Stimulated activated CD8-positive, alpha-beta memory T cell treated with anti-CD3 and anti-CD28 coated beads, Interleukin-7, amount 100 ng/mL, for 1 hour (primary cell): ENCODE results near the gene CD33.

Experiments
- DNase-seq, 2 donors: peaks; one replicate each; pipeline ENCODE4 v3.0.0-alpha.2; 2020; ENCODE audit warnings: low read depth in 2 of 2

CD33 gene

DNA sequence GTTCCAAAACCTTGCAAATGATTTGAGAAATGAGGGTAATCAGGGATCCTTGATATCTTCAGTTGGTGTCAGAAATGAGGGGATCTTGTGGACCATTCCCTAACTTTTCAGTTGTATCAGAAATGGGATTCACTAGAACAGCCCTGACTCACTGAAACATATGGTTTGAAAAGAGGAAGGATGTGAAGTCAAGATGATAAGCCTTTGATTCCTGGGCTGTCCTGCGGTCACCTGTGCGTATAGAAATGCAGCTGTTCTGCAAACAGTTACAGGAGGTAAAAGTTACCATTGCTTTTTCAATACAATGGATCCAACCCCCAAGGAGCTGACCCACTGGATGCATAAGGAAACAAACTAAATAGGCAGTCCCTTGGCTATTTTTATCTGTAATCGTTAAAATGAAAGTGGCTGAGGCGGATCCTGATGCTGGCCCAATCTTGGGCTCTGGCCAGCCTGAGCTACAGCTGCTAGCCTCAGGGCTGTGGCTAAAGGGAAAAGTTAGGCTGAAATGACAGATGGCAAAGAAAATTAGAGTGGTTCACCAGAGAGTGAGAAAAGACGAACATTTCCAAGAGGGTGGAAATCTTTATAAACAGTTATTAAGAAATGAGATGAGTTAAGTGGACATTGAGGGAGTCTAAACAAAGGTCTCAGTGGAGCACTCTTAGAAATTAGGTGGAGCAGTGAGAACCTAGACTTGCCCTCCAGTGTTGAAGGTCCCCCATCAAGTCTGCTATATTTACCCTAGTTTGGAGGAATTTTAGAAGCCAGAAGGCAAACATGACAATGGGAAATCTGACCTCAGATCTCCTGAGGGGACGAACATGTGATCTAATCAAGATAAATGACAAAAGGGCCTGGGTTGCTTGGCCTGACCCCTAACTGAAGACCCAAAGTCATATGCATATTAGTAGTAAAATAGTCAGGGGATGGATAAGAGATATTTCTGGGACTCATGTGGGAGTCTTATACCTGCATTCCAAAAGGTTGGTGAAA lies 33.6 kb downstream of the CD33 start:
- no peak for DNase-seq

DNA sequence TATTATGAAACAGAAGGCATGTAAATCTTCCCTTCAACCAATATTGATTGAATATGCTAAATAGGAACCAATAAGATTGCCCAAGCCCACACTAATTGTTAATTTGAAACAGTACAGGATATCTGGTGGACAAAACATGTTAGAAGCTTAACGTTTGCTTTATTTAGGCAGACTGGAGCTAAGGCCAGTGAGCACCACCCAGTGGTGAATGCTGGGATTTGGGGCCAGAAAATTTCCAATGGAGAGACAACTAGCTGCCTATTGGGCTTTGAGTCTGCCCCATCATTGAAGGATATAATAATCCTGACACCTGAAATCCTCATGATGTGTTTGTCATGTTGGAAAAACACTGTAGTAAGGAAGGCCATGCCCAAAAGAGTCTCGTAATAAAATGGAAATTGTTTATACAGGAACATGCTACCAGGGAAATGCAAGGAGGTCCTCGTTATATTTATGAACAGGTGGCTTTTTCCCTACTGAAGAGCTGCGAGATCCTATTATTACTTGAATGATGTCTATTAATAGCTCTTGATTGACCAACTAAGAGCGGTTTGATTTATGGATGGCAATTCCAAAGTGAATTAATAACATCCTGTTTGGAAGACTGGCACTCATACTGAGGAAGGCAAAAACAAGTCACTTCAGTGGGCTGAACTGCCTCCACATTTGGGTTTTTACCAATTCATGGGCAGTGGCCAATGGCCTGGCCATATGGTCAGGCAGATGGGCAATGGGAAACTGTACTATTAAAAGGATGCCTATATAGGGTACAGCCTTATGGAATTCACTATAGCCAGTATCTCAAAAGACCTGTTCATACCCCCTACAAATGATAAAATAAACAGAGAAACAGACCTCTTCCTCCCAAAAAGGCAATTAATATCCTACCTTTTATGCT lies 34.7 kb downstream of the CD33 start:
- DNase-seq = peak in 1 of 2 donors; percentile 10

DNA sequence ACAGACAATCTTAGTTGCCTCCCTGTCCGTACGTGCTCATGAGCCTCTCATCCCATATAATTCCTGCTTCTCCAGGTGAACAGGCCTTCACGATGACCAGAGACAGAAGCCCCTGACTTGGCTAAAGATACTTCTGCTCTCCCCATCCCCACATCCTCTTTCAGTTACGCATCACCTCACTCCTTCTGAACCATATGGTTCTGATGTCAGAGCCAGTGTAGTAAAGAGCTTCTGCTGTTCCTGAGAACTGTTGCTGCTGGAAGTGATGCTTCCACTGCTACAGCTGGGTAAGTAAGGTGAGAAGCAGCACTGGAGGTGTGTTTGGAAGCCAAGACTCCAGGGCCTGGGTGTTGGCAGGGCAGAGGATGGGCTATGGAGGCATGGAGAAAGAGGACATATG lies 38.9 kb downstream of the CD33 start:
- no peak for DNase-seq

DNA sequence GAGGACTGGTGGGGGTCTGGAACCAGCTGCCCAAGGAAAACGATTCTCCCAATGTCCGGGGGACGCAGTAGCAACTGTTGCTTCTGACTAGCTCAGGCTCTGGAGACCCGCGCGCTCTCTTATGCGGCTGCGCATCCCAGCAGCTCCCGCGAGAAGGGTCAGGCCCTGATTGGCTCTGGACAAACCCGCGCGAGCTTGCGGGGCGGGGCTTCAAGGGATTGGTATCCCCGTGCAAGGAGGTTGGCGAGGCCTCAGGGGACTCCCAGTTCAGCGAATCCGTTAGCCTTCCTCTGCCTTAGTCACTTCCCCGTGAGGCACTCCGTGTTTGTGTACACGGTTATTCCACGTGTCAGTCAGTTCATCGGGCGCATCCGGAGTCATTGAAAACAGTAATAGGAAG lies 46.2 kb downstream of the CD33 start:
- DNase-seq = no peak

DNA sequence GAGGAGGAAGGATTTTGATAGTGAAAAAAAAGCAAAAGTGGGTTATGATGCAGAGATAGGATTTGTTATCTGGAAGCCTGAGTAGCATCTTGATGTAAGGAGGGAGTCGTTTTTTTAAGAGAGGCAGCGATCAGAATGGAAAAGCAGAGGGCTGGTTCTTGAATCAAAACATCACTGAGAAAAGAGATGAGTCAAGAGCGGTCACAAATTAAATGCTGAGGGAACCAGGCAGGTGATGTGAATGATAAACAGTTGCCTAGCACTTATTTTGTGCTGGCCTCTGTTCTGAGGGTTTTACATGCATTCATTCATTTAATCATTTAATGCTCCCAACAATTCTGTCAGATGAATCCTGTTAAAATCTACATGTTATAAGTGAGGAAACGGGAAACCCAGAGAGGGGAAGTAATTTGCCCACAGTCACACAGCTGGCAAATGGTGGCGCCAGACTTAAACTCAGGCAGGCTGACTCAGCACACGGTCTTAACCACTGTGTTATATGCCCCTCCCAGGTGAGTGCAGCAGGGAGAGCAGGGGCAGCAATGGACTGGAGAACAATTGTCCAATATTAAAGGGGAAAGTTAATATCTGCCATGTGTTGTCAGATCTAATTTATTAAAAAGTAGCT lies 47.4 kb downstream of the CD33 start:
- DNase-seq = no peak

DNA sequence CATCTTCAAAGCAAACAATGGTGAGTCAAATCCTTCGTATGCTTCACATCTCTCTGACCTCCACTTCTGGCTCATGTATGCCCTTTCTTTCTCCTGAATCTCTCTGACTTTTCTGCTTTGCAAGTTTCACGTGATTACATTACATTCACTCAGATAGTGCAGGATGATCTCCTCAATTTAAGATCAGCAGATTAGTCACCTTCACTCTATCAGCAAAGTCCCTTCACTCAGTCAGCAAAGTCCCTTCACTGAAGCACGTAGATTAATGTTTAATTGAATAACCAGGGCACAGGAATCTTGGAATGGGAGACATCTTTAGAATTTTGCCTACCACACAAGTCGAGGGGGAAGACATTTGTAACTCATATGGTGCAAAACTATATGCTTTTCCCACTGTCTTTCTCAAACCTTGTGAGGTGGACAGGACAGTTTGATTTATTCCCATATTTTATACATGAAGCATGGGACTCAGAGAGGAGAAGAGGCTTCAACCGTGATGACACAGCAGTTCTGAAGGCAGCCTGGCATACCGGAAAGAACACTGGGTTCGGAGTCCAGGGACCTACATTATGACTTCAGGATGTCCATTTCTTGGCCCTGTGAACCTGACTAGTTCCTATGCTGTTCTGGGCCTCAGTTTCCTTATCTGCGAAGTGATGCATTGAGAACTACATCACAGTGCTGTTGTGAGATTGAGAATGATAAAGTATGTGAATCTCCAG lies 49.3 kb downstream of the CD33 start:
- no peak for DNase-seq

DNA sequence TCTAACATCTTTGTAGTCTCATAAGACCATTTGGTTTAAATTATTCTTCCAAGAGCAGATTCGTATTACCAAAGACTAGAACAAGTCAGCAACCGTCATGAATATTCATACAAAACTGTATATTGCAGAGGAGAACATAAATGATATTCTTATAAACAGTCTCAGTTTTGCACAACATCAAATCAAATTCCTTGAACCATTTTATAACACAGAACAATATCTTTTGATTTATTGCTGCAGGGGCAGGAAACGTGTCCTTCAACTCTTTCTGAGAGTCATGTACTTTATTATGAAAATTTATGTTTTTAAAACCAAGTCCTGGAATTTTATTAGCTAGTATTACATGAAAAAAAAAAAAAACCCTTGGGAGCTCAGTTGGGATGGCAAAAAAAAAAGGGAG lies 52.2 kb downstream of the CD33 start:
- DNase-seq = no peak

DNA sequence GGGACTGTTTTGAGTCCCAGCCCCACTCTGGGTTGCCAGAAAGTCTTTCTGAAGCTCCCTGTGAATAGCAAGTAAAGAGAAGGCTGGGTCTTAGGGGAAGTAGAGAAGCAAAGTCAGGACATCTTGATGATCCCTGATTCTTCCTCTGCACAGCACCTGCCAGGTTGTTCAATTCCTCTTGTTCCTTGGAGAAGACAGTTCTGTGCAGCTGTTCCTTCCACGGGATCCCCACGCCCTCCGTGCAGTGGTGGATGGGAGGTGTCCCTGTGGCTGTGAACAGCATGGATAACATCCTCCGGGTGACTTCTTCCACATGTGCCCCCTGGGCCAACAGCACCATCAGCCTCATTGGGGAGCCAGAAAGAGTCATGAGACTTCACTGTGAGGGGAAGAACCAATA lies 57.5 kb downstream of the CD33 start:
- DNase-seq = no peak

DNA sequence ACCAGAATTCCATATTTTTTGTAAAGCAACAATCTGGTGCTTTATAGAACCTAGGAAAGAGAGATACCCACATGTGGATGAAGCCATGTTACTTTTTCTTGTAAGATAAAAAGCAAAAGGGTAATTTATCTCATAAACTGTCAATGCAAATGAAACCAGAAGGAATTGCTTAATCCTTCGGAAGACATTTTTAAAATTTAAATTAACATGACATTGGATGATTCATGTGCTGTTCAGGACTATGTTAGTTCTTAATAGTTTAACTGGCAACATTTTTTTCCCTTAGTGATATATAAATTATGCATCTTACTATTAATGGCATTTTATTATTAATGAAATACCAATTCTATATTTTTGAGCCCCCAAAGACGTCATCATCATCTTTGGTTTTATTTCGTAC lies 60.8 kb downstream of the CD33 start:
- DNase-seq = no peak
